GM21390 (cell line): ENCODE measurements around the gene METTL6.
A peak's percentile ranks its signal among the peaks of the same experiment; 100 is the strongest.
"Not testable (repeated sequence)": the region's sequence is repeated elsewhere in the genome, so short reads cannot be mapped to it uniquely, and the experiment has no call there.

Experiments
- ATAC-seq: cut with Tn5 transposase; IDR thresholded peaks from one replicate; pipeline ENCODE4 v1.9.1; 2021; ENCODE audit not compliant: unreplicated experiment

Gene METTL6

GRCh38 chr3:15427182-15427880 is at the start of gene METTL6, which contains the start of gene EAF1:
METTL6 (minus strand) TSS chr3:15427544; CDS start chr3:15426511, 1,033 bp downstream.
EAF1 (plus strand) TSS chr3:15427598; CDS start chr3:15427780, 182 bp downstream.
- ATAC-seq, result peak; percentile 93

- no peak for ATAC-seq
Measured at GRCh38 chr3:15476378-15476777, 49.0 kb upstream of the METTL6 start.

DNA sequence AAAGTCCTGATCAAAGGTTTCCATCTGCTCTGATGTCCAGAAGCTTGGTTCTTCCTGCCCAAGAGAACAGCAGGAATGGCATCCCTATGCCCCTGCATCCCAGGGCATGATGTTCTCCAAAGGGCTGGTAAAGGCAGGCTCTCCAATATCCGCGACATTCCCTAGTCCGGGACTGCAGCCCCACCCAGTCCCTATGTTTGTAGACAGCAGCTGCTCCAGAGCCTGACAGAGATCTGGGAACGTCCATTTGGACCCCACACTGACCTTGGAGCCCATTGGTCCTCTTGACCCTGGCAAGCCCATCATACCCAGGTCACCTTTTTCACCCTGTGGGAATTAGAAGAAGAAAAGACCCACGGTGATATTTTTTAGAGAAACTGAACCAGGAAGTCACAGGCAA is 47.8 kb upstream of the METTL6 start:
- ATAC-seq, result no peak

DNA sequence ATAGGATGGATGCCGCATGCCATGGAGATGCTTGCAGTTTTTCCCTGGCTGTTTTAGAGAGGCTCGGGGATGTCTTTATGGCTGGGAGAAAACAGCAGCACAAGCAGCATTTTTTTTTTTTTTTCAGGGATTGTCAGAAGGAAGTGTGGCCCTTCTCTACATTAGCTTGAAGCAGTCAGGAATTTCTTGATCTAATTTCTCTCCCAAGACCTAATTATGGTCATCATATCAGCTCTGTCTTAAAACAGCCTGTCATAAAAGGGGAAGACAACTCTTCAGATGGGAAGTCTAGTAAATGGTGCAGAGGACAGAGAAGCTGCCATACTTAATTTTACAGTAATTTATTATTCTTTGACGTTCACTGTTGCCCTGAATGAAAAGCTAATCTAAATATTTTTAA is 44.5 kb upstream of the METTL6 start:
- no peak for ATAC-seq

DNA sequence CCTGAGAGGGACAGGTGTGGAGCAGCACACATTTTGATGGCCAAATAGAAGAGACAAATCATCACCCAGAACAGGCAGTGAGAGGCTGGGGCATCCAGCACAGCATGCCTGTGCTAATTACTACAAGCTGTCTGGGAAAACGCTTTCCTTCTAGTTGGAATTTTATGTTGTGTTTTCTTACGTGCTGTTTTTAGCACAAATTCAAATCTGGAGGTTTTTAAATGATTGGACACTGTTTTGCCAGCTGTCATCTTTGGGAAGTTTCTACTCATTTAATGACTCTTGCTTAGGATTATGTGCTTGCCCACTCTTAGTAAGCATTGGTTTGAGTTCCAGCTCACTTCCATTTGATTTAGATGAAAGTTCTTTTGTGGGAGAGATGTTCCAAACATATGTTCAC is 43.5 kb upstream of the METTL6 start:
- no peak for ATAC-seq

- no peak for ATAC-seq
Measured at GRCh38 chr3:15470261-15470660, 42.9 kb upstream of the METTL6 start.

DNA sequence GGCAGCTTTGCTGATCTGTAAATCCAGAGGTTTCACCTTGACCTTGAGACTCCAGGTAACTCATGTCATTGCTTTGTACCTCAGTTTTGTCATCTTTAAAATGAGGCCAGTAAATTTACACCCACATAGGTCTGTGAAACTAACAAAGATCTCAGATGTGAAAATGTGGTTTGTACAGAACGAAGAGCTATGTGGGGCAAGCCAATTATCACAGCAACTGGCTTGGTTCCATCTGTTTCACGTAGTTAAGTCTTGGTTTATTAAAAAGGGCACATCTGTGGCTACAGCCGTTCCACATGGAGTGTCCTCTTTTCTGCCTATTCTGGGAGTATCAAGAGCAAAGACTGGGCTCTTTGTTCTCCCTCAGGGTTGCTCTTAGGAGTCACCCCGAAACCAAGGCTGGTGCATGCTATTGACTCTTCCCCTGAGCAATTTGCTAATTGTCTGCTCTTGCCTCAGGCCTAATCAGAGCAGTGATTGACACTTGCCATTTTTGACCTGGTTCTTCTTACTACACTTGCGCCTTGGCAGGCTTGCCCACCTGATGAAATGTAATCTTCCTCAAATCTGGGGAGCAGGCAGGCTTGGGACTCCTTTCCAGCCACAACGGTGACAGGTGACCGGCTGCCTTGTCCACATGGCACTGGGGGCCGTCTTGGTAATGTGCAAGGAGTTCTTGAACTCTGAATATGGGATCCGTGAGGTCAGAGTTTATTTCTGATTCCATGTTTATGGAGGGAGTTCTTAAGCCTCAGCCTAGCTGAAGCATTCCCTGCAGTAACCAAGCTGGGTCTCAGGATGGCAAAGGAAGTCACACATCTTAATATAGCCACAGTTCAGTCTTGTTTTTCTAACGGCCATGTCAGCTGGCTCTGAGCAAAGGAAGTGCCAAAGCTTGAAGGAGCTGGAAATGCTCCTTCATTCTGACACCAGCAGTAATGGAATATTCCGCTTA is 40.2 kb upstream of the METTL6 start:
- ATAC-seq, result peak; percentile 67

GRCh38 chr3:15465876-15466585 is 38.7 kb upstream of the METTL6 start:
- no peak for ATAC-seq

DNA sequence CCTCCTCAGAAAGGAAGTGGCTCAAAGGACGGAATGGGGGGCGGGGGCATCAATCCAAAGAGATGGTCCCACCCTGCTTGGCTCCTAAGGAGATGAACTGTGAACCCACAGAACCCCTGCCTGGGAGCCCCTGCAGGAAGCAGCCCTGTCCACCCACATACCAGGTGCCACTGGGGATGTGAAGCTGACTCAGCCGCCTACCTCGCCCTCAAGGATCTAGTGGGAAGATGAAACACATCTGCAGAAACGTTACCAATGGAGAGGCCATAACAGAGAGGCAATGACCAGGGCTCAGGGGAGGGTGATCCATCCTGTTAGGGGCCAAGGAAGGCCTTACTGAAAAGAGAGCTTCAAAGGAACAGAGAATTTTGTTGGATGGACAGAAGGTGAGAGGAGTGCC is 35.1 kb upstream of the METTL6 start:
- ATAC-seq, result no peak

GRCh38 chr3:15460891-15461531 is 33.7 kb upstream of the METTL6 start:
- ATAC-seq, result no peak

DNA sequence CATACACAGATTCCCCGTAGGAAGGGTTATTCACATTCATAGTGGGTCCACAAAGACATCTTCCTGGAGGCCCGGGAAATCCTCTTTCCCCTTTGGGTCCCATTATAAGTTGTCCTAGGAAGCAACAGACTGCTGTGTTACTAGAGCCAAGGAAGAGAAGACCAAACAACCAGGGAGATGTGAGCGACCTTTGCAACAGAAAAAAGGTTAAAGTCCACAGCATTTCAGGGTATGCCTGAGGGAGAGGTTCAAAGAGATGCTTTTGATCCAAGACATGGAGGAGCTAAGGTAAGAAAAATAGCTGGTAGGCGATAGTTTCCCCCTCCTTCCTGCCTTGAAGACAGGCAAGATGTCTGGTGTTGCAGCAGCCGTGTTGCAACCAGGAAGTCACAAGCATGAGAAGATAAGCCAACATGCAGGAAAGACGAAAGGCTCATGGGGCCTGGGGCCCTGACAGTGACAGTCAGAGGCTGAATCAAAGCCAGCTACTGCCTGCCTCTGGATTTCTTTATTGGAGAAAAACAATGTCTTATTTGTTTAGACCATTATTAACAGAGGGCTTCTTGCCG is 31.0 kb upstream of the METTL6 start:
- no peak for ATAC-seq

GRCh38 chr3:15456915-15457314 is 29.6 kb upstream of the METTL6 start:
- not testable (repeated sequence) for ATAC-seq

GRCh38 chr3:15456321-15456720 is 29.0 kb upstream of the METTL6 start:
- no peak for ATAC-seq

DNA sequence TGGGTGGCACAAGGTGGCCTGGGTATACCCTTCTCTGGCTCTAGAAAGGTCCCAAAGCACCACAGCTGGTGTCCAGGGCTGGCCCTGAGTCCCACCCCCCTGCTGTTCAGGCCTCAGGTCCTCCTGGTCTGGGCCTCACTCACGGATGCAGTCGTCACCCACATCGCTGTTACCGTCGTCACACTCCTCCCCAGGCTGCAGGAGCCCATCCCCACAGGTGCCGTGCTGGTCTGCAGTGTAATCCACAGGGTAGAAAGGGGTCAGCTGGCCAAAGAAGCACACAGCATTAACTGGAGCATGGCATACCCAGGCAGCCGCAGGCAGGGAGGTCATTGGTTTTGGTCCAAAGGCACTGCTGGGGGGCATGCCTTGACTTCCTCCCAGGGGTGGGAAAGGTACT is 28.4 kb upstream of the METTL6 start:
- ATAC-seq, result no peak

- ATAC-seq, result no peak
Measured at GRCh38 chr3:15454965-15455364, 27.6 kb upstream of the METTL6 start.

DNA sequence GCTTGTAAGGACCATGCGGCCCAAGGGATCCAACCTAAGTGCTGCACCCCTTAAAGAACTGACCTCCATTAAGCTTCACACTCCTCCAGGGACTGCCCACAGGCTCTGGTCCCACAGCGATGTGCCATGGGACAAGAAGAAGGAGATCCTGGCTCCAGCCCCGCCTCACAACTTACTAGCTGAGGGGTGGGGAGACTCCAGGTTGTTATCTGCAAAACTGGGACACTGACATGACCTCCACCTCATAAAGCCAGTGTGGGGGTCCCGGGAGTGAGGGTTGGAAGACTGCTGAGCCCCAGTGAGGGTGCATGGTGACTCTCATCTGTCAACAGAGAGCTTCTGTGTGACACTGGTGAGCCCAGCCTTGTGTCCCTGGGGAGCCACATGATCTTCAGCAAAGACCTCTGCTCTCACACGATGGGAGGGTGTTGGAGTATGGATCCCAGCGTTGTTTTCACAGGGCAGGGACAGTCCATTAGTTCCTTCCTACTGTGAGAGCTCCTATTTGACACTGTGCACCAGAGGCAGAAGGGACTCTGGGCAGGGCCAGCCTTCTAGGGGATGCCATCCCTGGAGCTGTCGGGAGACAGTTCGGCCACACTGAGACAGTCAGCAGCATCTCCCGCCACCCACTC is 26.8 kb upstream of the METTL6 start:
- no peak for ATAC-seq

DNA sequence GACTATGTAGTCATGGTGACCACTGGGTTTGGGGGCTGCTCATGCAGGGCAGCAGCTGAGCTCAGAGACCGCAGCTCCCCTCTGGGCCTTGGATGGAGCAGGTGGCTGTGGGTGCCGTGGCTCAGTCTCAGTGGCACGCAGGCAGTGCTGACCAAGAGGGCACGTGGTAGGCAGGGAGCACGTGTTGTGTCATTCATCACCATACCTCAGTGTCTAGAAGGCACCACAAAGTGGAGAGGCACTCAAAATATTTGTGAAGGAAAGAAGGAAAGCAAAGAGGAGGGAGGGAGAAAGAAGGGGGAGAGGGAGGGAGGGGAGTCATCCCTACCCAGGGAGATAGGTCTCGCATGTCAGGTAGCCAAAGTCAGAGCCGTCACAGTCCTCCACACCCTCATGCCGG is 26.2 kb upstream of the METTL6 start:
- ATAC-seq, result no peak

GRCh38 chr3:15452961-15453360 is 25.6 kb upstream of the METTL6 start:
- ATAC-seq, result no peak

- no peak for ATAC-seq
Measured at GRCh38 chr3:15452156-15452555, 24.8 kb upstream of the METTL6 start.
